ENCODE results near the gene PDZD4. TPM values are rescaled to one million over a fixed set of nuclear protein-coding genes. Genes with fewer than 3 reads are reported as not detected.

Gene PDZD4
- polyA plus RNA-seq, 1 donor (not counting 4 experiments of a cell fraction or from before 2014, with no cell fraction given): 0.05 TPM

DNA sequence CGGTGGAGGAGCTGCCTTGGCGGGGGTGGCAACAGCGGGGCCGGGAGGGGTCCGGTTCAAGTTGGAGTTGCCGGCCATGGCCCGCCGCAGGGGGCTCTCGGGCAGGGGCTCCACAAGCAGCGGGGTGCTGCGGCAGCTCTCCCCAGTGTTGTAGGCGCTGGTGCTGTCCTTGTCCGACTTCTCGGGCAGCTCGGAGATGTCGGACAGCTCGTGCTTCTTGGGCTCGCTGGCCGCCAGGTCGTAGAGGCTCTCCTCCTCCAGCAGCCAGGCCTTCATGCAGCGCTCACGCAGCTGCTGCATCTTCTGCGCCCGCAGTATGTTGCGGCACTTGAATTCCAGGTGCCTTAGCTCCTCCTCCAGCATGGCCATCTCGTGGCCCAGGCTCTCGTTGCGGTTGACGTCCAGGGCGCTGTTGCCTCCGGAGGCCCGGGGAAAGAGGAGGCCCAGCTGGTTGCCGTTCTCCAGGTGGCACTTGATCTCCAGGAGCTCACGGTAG, 26.2 kb downstream of the PDZD4 start:
- no peak for TF ChIP-seq EZH2 (IDR thresholded peaks at IDR 0.05; ENCODE audit: low read length)
- TF ChIP-seq, protein P1, sequence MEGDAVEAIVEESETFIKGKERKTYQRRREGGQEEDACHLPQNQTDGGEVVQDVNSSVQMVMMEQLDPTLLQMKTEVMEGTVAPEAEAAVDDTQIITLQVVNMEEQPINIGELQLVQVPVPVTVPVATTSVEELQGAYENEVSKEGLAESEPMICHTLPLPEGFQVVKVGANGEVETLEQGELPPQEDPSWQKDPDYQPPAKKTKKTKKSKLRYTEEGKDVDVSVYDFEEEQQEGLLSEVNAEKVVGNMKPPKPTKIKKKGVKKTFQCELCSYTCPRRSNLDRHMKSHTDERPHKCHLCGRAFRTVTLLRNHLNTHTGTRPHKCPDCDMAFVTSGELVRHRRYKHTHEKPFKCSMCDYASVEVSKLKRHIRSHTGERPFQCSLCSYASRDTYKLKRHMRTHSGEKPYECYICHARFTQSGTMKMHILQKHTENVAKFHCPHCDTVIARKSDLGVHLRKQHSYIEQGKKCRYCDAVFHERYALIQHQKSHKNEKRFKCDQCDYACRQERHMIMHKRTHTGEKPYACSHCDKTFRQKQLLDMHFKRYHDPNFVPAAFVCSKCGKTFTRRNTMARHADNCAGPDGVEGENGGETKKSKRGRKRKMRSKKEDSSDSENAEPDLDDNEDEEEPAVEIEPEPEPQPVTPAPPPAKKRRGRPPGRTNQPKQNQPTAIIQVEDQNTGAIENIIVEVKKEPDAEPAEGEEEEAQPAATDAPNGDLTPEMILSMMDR (optimal IDR thresholded peaks at IDR 0.05 in 1 of 3, IDR thresholded peaks at IDR 0.05 in 1 of 3, conservative IDR thresholded peaks at IDR 0.05 in 1 of 3; ENCODE audit: extremely low read depth in 1 of 3, insufficient read depth in 2 of 3, low read length in 3 of 3): no peak
- no peaks in the 10 kb centered on the region for H3K27me3 ChIP-seq (ENCODE audit: control insufficient read depth, extremely low read depth, insufficient read depth, low read length)
- H2AFZ ChIP-seq (ENCODE audit: control insufficient read depth, low read length): no peak overlapping the region
- H4K20me1 ChIP-seq (ENCODE audit: control insufficient read depth, extremely low read depth, insufficient read depth, low read length): no peaks in the 10 kb centered on the region
- no peaks in the 10 kb centered on the region for H3K9me3 ChIP-seq (ENCODE audit: control insufficient read depth, low read depth, low read length)
- DNase-seq (ENCODE audit: low read depth, low spot score) (no peak), FAIRE-seq (no peak)
- H3K27ac ChIP-seq (ENCODE audit: control insufficient read depth, insufficient read depth, low read length): no peak overlapping the region
- H3K9ac ChIP-seq (ENCODE audit: control insufficient read depth, extremely low read depth, insufficient read depth, low read length): no peak overlapping the region
- no peaks in the 10 kb centered on the region for H3K36me3 ChIP-seq (ENCODE audit: control insufficient read depth in 2 of 2, extremely low read depth in 1 of 2, insufficient read depth in 2 of 2, low read length in 2 of 2)
- no peaks in the 10 kb centered on the region for H3K4me1 ChIP-seq (ENCODE audit: control insufficient read depth, extremely low read depth, insufficient read depth, low read length)
- no peak overlapping the region for H3K4me3 ChIP-seq (ENCODE audit: control insufficient read depth in 2 of 3, extremely low read depth in 1 of 3, insufficient read depth in 2 of 3, low read depth in 1 of 3, low read length in 3 of 3)
- H3K4me2 ChIP-seq (ENCODE audit: control insufficient read depth, extremely low read depth, insufficient read depth, low read depth, low read length): no peak overlapping the region
- no peaks in the 10 kb centered on the region for H3K9me1 ChIP-seq (ENCODE audit: control insufficient read depth, extremely low read depth, insufficient read depth, low read length)
- H3K79me2 ChIP-seq (ENCODE audit: control insufficient read depth, insufficient read depth, low read length): no peaks in the 10 kb centered on the region
- dilution Hi-C loops (cut with MboI; ENCODE audit: extremely low pct_ligation_motif_present, low sequenced_read_pairs): no loop called here

DNA sequence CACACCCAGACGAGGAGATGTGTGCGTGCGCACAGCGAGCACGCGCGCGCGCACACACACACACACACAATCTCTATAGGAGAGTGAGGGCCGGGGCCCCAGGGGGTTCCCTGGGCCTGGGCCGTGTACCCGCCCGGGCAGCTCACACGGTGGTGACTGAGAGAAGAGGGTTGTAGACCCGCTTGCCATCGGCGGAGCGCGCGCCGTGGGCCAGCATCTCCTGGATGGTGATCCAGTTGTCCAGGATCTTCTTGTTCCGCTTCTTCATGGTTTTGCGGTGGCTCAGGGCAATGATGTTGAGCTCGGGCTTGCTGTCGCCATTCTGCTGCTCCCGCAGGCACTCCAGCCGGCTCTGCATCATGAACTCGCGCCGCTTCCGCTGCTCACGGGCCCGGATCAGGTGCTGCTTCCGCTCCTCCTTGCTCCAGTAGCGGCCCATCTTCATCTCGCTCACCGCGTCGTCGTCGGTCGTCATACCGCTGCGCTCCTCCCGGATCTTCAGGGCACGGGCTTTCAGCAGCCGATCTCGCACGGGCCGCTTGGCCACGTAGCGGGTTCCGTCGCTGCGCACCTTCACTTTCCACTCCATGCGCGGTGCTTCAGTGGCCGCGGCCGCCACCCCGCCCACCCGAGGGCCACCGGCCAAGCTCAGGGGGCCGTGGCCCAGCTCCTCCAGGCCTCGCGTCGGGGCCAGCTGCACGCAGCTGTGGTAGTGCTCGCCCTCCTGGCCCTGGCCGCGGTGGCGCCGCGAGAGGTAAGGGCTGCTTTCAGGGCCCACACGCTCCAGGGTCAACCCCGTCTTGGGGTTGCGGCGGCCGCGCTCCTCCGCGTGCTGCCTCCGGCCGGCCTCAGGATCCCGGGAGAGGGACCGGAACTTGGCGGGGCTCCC, 26.9 kb downstream of the PDZD4 start:
- Histone ChIP-seq H3K36me3 (ENCODE audit: control insufficient read depth in 2 of 2, extremely low read depth in 1 of 2, insufficient read depth in 2 of 2, low read length in 2 of 2) (no peaks in the 10 kb centered on the region), H4K20me1 (ENCODE audit: control insufficient read depth, extremely low read depth, insufficient read depth, low read length) (no peaks in the 10 kb centered on the region), H3K27ac (ENCODE audit: control insufficient read depth, insufficient read depth, low read length) (no peak overlapping the region), H3K4me3 (ENCODE audit: control insufficient read depth in 2 of 3, extremely low read depth in 1 of 3, insufficient read depth in 2 of 3, low read depth in 1 of 3, low read length in 3 of 3) (no peak overlapping the region), H3K4me1 (ENCODE audit: control insufficient read depth, extremely low read depth, insufficient read depth, low read length) (no peaks in the 10 kb centered on the region), H3K9me1 (ENCODE audit: control insufficient read depth, extremely low read depth, insufficient read depth, low read length) (no peaks in the 10 kb centered on the region), H3K79me2 (ENCODE audit: control insufficient read depth, insufficient read depth, low read length) (no peaks in the 10 kb centered on the region), H3K4me2 (ENCODE audit: control insufficient read depth, extremely low read depth, insufficient read depth, low read depth, low read length) (no peak overlapping the region), H2AFZ (ENCODE audit: control insufficient read depth, low read length) (no peak overlapping the region), H3K9me3 (ENCODE audit: control insufficient read depth, low read depth, low read length) (no peaks in the 10 kb centered on the region), H3K27me3 (ENCODE audit: control insufficient read depth, extremely low read depth, insufficient read depth, low read length) (no peaks in the 10 kb centered on the region), H3K9ac (ENCODE audit: control insufficient read depth, extremely low read depth, insufficient read depth, low read length) (no peak overlapping the region)
- FAIRE-seq (no peak), DNase-seq (ENCODE audit: low read depth, low spot score) (no peak)
- dilution Hi-C loops (cut with MboI; ENCODE audit: extremely low pct_ligation_motif_present, low sequenced_read_pairs): no loop called here
- no peak for TF ChIP-seq EZH2 (IDR thresholded peaks at IDR 0.05; ENCODE audit: low read length)
- TF ChIP-seq, protein P1 (optimal IDR thresholded peaks at IDR 0.05 in 1 of 3, IDR thresholded peaks at IDR 0.05 in 1 of 3, conservative IDR thresholded peaks at IDR 0.05 in 1 of 3; ENCODE audit: extremely low read depth in 1 of 3, insufficient read depth in 2 of 3, low read length in 3 of 3): no peak

Measured in keratinocyte (primary cell).